ENCODE data around the gene SEH1L.
"Not testable (repeated sequence)": the region's sequence is repeated elsewhere in the genome, so short reads cannot be mapped to it uniquely, and the experiment has no call there.

SEH1L gene

GRCh38 chr18:12995952-12996477 is 48.2 kb downstream of the SEH1L start:
- no peak for DNase-seq (ENCODE audit: low read depth)

- no peak for DNase-seq (ENCODE audit: low read depth)
Observed at GRCh38 chr18:12996661-12997292, 49.0 kb downstream of the SEH1L start.

GRCh38 chr18:12997330-12997729 is 49.5 kb downstream of the SEH1L start:
- not testable (repeated sequence) for DNase-seq (ENCODE audit: low read depth)

- DNase-seq (ENCODE audit: low read depth), result no peak
Observed at GRCh38 chr18:12998332-12999060, 50.7 kb downstream of the SEH1L start.

- DNase-seq (ENCODE audit: low read depth), result no peak
Observed at GRCh38 chr18:13003466-13003896, 55.7 kb downstream of the SEH1L start.

- DNase-seq (ENCODE audit: low read depth), result no peak
Observed at GRCh38 chr18:13004396-13004795, 56.6 kb downstream of the SEH1L start.

- DNase-seq (ENCODE audit: low read depth), result no peak
Observed at GRCh38 chr18:13005289-13005688, 57.5 kb downstream of the SEH1L start.

- DNase-seq (ENCODE audit: low read depth), result no peak
Observed at GRCh38 chr18:13006531-13007247, 58.9 kb downstream of the SEH1L start.

GRCh38 chr18:13007248-13007560 is 59.4 kb downstream of the SEH1L start:
- DNase-seq (ENCODE audit: low read depth), result no peak

GRCh38 chr18:13011719-13012118 is 63.9 kb downstream of the SEH1L start:
- no peak for DNase-seq (ENCODE audit: low read depth)

GRCh38 chr18:13014232-13014631 is 66.4 kb downstream of the SEH1L start:
- no peak for DNase-seq (ENCODE audit: low read depth)

GRCh38 chr18:13014818-13015217 is 67.0 kb downstream of the SEH1L start:
- DNase-seq (ENCODE audit: low read depth), result no peak

GRCh38 chr18:13017247-13017875 is 69.5 kb downstream of the SEH1L start:
- DNase-seq (ENCODE audit: low read depth), result no peak

- no peak for DNase-seq (ENCODE audit: low read depth)
Observed at GRCh38 chr18:13018374-13018773, 70.6 kb downstream of the SEH1L start.

GRCh38 chr18:13019301-13019700 is 71.5 kb downstream of the SEH1L start:
- no peak for DNase-seq (ENCODE audit: low read depth)

- DNase-seq (ENCODE audit: low read depth), result no peak
Observed at GRCh38 chr18:13022644-13023043, 74.8 kb downstream of the SEH1L start.

GRCh38 chr18:13025233-13025632 is 77.4 kb downstream of the SEH1L start:
- DNase-seq (ENCODE audit: low read depth), result no peak

- DNase-seq (ENCODE audit: low read depth), result no peak
Observed at GRCh38 chr18:13026583-13027270, 78.9 kb downstream of the SEH1L start.

GRCh38 chr18:13028869-13029268 is 81.1 kb downstream of the SEH1L start:
- no peak for DNase-seq (ENCODE audit: low read depth)

- DNase-seq (ENCODE audit: low read depth), result no peak
Observed at GRCh38 chr18:13032173-13032572, 84.4 kb downstream of the SEH1L start.

GRCh38 chr18:13035249-13035914 is 87.6 kb downstream of the SEH1L start:
- no peak for DNase-seq (ENCODE audit: low read depth)
